HuH-7 (cell line): ENCODE measurements around the gene TCTN2.

Experiments used
- DNase-seq: peaks from one replicate; pipeline ENCODE4 v3.0.0; 2011; ENCODE audit warnings: low spot score

TCTN2 gene

GRCh38 chr12:123686636-123687190 lies 15.8 kb downstream of the TCTN2 start:
- DNase-seq: no peak

GRCh38 chr12:123690191-123690840 lies 19.4 kb downstream of the TCTN2 start:
- no peak for DNase-seq

GRCh38 chr12:123696207-123696606 lies 25.3 kb downstream of the TCTN2 start:
- no peak for DNase-seq

DNA sequence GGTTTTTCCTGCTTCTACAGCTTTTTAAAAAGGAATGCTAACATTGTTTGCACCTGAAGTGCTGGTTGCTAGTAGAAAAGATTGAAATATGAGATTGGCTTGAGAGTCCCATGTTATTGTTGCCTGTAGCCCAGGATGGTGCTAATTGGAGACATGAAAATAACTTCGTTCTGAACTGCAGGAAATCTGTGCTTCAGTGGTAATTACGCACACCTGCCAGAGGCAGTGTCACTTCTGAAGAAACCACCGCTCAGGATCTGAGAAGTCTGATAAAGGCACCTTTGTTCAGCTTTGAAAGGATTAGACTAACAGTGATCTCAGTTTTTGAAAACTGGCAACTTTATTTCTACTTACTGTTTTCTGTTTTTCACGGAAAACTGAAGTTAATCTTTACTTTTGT lies 25.7 kb downstream of the TCTN2 start:
- no peak for DNase-seq

DNA sequence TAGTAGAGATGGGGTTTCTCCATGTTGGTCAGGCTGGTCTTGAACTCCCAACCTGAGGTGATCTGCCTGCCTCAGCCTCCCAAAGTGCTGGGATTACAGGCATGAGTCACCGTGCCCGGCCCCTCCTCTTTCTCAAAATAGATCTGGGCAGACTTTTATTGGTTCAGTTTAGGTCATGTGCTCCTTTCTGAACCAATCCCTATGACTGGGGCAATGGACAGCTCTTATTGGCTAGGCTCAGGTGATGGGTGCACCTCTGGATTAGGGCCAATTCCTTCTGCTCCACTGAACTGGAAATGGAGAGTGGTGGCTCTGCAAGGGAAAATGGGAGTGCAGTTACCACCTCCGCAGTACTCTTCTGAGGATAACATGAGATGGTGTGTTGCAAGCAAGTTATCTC lies 35.0 kb downstream of the TCTN2 start:
- DNase-seq: no peak

GRCh38 chr12:123707466-123707865 lies 36.6 kb downstream of the TCTN2 start:
- no peak for DNase-seq

DNA sequence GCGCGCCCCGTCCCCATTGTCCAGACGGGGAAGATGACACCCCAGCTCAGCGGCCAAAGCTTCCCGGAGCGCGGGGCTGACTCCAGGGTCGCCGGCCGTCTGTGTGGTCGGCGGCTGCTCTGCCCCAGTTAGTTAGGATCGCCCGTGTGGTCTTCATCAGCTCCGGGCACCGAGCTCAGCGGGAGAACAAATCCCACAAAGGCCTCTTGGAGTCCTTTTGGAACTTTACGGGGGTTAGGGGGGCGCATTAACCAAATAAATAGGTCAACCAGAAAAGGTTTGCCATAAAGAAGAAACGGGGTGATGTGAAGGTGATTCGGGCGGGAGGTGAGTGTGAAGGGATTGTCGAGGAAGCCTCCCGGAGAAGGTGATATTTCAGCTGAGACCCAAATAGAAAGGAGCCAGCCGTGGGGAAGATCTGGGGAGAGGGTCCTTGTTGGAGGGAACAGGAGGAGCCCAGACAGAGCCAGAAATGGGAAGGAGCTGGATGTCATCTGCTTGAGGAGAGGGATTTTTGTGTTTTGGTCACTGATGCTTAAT lies 41.9 kb downstream of the TCTN2 start:
- no peak for DNase-seq

- DNase-seq: no peak
Measured at GRCh38 chr12:123713398-123713797, 42.5 kb downstream of the TCTN2 start.

GRCh38 chr12:123713823-123714585 lies 43.1 kb downstream of the TCTN2 start:
- no peak for DNase-seq

- DNase-seq: no peak
Measured at GRCh38 chr12:123715195-123715594, 44.3 kb downstream of the TCTN2 start.

GRCh38 chr12:123717350-123717749 lies 46.4 kb downstream of the TCTN2 start:
- no peak for DNase-seq

GRCh38 chr12:123720141-123720814 lies 49.4 kb downstream of the TCTN2 start:
- DNase-seq: no peak

- no peak for DNase-seq
Measured at GRCh38 chr12:123721245-123721644, 50.3 kb downstream of the TCTN2 start.

GRCh38 chr12:123723011-123723410 lies 52.1 kb downstream of the TCTN2 start:
- no peak for DNase-seq

- DNase-seq: no peak
Measured at GRCh38 chr12:123723765-123724164, 52.9 kb downstream of the TCTN2 start.

GRCh38 chr12:123726244-123726643 lies 55.3 kb downstream of the TCTN2 start:
- DNase-seq: no peak

DNA sequence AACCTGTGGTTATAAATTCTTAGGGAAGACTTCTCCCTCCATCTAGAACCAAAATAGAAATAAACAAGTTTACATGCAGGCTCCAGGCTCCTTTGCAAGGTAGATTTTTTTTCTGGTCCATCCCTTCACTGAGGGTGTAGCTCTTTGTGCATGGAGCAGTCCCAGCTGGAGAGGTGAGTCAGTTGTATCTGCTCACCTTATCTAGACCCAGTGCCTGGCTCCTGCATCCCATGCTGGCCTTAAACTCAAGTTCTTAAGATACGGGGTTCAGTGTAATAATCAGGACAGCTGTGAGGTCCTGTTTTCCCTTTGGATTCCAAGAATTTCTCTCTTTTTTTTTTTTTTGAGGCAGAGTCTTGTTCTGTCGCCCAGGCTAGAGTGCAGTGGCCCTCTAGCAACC lies 56.0 kb downstream of the TCTN2 start:
- no peak for DNase-seq

- no peak for DNase-seq
Measured at GRCh38 chr12:123727878-123728277, 57.0 kb downstream of the TCTN2 start.

GRCh38 chr12:123731596-123731995 lies 60.7 kb downstream of the TCTN2 start:
- no peak for DNase-seq

- DNase-seq: no peak
Measured at GRCh38 chr12:123732251-123732650, 61.3 kb downstream of the TCTN2 start.

GRCh38 chr12:123733229-123733628 lies 62.3 kb downstream of the TCTN2 start:
- DNase-seq: no peak

- no peak for DNase-seq
Measured at GRCh38 chr12:123734268-123734667, 63.4 kb downstream of the TCTN2 start.
